Kidney glomerular epithelial cell (primary cell): ENCODE data around the gene RPL18A.

ENCODE experiments used
- DNase-seq: peaks from one replicate; lab custom pipeline; 2025; lab: John Stamatoyannopoulos, UW

The RPL18A gene

DNA sequence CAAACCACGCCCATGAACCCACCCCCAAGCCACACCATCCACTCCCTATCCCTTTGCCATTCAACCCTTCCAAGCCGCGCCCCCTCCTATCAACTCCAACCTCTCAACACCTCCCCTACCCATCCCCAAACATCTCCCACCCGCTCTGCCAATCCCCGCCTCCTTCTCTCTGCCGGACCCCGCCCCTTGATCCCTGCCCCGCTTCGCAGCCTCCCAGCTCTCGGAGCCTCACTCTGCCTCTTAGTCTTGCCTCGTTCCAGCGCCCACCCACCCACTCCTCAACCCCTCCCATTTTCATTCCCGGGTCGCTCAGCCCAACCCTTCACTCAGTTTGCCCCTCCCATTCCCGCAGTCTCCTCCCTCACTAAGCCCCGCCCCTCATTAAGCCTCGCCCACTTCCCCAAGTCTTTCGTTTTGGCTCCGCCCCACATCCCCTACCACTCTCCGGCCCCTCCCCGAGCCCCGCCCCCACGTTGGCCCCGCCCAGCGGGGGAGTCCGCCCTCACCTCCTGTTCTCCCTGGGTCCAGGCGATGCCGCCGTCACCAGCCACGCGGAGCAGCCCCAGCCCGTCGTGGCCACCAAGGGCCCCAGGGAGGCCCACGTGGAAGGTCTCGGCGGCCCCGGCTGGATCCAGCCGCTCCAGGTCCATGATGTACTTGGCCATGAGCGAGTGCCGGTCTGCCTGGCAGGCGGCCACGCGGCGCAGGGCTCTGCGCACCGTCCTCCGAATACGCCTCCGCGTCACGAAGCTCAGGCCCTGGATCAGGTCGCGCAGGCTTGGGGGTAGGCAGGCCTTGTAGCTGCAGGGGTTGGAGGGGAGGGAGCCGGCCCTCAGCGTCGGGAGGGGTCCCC lies 17.7 kb upstream of the RPL18A start:
- DNase-seq: peak; percentile 49

DNA sequence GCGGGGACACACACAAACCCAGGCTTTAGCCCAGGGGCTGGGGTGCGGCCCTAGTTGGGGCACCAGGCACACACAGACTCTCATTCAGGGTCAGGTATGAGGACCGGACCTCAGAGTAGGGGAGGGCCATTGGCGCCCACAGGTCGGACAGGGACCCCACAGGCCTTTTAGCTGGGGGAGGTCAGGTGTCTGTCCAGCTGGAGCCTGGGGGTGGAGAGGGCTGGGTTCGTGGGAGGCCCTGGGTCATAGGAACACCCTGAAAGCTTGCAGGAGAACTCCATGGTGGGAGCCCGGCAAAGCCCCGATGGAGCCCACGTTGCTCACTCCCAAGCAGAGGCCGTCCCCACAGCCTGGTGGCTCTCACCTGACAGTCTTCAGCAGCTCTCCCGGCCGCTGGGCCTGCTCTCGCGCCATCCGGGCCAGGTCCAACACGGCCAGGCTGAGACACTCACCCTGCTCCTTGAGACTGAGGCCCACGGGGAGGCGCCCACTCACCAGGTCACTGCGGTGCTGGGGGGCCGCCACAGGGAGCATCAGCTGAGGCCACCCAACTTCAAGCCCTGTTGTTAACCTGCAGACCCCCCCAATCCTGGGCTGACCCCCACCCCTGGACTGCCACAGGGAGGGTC lies 16.9 kb upstream of the RPL18A start:
- DNase-seq: no peak

DNA sequence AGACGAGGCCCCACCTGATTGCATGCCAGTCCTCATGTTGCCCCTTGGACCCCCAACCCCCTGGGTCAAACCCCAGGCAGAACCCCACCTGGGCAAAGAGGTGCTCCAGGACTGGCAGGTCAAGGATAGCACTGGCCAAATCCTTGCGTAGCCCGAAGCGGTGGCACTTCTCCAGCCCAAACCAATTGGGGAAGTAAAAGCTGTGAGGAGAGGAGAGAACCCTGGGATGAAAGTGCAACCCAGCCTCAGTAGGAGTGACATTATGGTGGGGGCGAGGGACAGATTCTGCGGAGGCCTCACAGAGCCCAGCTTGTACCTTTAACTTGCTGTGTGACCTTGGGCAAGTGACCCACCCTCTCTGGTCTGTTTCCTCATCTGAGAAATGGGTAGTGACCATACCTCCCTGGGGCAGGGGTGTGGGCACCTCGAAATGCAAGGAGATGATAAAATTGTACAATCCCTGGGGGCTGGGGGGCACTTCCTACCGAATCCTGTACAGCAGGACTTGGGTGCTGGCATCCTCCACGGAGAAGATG lies 16.4 kb upstream of the RPL18A start:
- no peak for DNase-seq

DNA sequence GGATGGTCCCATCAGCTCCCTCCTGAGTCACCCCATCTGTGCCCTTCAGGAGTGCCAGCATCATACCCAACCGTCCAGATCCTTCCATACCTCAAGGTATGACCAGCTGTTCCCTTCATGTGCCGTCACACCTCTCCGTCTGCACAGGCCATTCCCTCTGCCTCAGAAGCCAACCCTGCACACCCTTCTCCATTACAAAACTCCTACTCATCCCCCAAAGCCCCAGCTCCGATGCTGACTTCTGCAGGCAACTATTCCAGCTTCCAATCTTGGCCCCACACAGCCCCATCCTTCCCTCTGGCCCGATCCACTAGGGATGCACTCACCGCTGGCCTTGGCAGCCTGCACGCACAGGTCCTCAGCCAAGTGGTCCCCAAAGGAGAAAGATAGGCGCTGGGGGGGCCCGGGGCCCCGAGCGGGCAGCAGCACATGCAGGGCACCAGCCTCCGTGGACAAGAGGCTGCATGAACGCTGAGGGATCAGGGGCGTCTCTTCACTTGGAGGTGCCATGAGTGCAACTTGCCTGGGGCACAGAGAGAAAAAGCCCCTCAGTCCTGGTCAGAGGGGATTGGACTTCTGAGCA lies 15.7 kb upstream of the RPL18A start:
- no peak for DNase-seq

DNA sequence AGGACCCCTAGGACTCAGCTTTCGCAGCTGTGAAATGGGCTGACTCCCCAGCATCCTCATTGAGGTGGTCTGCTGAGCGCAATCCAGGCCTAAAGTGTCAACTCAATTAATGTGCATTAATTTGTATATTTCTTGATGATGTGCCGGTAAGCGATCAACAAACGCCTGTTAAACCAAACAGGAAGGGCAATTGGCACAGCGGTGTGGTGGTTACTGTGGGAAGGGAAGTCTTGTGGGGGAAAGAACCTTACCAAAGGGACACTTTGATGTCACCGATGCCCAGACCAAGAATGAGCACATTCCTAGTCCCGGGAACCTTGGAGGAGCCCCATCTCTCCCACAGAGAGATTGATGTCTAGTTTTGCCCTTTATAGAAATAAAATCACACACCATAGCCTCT lies 13.6 kb upstream of the RPL18A start:
- no peak for DNase-seq

DNA sequence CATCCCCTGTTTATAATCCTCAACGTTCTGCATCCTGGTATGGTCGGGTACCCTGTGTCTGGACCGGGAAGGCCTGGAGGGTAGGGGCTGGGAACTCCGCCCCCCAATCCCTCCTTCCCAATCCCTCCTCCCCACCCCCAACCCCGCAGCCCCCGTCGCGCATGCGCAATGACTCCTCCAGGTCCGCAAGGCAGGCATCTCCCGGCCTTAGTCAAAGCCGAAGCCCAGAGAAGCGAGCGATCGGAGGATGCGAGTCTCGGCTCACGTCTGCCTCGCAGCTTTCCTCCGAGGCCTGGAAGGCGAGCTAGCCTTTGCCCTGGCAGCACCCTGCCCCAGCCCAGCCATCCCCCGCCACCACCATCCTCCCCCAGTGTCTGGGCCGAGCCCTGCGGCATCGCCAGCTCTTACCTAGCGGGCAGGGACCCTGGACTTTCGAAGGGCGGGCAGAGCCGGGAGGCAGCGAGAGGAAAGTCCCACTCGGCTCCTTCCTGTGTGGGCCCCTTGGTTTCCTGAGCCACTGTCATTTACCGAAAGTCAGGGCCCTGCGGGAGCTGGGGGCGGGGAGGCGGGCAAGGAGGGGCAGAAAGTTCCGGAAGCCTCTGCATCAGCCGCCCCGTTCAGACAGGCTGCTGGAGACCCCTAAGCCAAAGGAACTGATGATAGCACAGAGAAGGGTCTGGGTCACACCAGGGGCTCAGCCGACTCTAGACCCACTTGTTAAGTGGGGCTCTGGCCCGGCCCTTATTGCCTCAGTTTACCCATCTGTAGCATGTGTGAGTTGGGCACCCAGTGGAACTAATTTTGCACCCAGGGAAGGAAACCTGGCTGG lies 12.0 kb upstream of the RPL18A start, which contains the start of gene JAK3:
TSS of gene JAK3 (minus strand) at position 445 of the 829 bp plus-strand sequence. CDS start 3,565 bp downstream, outside the sequence.
- DNase-seq: no peak

DNA sequence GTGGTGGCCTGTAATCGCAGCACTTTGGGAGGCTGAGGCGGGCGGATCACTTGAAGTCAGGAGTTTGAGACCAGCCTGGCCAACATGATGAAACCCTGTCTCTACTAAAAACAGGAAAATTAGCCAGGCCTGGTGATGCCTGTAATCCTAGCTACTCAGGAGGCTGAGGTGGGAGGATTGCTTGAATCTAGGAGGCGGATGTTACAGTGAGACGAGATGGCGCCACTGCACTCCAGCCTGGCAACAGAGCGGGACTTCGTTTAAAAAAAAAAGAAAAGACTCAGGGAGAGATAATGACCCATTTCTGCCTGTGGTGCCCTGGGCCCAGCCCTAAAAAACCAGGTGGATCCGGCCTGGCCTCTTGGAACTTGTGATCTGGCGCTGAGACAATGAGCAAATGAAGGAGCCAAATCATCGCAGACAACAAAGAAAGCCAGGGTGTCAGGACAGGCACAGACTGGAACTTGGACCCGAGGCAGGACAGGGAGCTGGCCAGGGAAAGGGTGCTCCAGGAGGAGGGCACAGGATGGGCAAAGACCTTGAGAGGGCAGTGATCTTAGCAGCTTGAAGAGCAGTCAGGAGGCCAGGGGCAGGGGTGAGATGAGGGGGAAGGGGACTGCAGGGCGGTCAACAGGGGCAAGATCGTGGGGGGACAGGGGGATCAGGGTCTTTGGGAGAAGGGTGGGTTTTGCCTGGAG lies 11.0 kb upstream of the RPL18A start:
- DNase-seq: no peak

DNA sequence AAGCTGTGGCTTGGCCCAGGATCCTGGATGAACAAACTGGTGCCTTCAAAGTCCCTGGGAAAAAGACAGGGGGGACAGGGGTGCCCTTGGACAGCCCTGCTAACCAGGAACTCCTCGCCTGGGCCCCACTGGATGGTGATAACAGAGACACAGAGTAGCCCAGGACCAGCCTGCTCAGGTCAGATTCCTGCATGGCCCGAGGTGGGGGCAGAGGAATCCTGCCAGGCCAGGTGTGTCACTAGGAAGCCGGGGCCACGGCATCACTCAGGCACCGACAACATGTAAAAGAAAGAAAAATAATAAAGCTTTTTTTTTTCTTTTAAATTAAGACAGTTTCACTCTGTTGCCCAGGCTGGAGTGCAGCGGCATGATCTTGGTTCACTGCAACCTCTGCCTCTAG lies 5.6 kb upstream of the RPL18A start:
- DNase-seq: no peak

DNA sequence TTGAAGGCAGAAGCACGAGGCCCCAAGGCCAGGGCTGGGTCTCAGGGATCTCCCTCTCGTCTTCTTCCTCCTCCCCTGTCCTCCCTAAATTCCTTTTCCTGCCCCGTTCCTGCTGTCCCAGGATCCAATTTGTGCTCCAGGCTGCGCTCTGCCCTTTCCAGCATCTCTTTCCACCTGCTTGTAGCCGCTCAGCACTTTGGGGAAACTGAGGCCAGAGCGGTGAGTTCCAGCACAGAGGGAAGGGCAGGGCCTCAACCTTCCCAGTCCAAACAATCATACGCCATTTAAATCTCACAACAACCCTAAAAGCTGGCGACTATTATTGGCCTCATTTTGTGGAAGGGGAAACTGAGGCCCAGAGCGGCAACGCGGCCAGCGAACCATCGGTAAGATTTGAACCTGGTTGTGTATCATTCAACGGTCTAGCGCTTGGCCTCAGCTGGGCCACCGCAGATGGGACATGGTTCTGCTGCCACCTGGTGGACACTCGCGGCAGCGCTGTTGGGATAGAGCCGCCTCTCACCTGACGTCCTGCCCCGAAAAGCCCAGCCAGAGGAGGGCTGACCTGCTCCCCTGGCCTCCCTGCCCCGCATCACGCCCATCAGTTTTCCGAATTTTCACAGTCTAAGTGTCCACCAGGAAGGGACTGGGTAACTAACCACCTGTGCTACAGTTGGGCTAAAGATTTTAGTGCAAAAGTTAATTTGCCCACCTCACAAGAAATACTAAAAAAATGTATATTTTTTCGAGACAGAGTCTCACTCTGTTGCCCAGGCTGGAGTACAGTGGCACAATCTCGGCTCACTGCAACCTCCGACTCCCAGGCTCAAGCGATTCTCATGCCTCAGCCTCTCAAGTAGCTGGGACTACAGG lies 4.2 kb upstream of the RPL18A start:
- peak; percentile 69 for DNase-seq

DNA sequence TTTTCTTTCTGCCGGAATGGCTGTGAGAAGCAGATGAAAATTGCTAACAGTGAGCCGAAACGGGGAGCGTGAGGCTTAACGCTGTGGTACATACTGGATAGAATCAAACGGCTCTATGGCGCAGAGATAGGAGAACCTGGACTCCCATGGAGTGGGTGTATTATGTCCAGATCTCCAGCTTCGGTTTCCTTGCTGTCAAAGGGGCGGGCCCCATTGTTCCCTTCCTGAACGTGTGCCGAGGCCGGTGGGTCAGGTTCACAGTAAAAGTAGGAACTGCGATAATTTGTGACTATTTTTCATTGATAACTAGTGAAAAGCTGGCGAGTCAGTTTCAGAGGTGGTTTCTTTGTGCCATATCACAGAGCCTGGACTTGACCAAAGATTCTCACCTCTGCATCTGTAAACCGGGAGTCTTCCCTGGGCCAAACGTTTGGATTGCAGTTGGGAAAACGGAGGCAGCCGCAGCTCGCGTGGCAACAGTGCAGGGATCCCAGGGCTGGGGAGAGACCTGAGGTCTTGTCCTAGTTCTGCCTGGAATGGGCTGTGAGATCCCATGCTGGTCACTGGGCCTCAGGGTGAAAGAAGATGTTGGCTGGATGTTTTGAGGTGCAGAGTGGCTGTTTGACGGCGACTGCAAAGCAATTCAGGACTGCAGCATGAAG lies 752 bp downstream of the RPL18A start:
- no peak for DNase-seq

DNA sequence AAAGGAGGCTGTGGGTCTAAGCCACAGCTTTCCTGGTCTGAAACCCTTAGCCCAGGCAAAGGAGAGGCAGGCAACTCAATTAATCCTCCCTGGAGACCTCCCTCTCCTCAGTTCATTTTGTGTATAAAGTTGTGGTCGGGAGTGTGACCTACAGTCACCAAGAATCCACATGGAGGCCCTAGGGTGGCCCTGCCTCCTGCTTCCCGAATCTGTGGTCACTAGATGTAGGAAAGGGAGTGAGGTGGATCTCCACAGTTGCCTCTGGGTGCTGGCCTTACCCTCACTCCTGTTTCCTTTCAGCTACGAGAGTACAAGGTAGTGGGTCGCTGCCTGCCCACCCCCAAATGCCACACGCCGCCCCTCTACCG lies 1.3 kb downstream of the RPL18A start:
- DNase-seq: no peak

DNA sequence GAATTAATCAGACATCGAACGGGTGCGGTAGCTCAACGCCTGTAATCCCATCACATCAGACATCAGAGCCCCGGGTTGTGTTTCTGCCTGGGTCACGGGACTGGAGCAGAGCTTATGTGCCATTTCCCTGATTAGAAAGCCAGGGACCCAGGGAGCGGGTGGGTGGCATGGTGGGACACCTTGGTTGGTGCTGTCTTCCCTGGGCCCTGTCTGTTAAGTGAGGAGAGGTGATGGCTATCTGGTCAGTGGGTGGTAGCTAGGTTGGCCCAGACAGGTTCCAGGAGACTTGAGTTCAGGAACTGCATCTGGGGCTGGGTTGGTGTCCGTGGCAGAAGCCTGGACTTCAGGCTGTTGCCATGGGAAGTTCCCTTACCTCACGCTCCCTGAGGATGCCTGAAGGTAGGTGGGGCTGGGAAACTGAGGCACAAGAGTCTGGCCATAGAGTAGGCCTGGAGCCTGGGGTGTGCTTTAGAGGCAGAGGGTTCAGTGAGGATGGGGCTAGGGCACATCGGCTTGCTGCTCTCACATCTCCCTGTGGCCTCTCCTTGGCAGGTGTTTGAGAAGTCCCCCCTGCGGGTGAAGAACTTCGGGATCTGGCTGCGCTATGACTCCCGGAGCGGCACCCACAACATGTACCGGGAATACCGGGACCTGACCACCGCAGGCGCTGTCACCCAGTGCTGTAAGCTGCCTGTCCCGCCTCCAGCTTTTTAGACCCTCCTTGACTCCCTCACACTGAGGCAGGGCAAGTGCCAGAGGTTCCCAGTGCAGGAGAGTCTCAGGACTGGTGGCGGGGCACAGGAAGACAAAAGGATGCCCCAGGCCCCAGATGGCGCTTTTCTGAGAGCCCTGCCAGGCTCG lies 2.1 kb downstream of the RPL18A start:
- DNase-seq: no peak

DNA sequence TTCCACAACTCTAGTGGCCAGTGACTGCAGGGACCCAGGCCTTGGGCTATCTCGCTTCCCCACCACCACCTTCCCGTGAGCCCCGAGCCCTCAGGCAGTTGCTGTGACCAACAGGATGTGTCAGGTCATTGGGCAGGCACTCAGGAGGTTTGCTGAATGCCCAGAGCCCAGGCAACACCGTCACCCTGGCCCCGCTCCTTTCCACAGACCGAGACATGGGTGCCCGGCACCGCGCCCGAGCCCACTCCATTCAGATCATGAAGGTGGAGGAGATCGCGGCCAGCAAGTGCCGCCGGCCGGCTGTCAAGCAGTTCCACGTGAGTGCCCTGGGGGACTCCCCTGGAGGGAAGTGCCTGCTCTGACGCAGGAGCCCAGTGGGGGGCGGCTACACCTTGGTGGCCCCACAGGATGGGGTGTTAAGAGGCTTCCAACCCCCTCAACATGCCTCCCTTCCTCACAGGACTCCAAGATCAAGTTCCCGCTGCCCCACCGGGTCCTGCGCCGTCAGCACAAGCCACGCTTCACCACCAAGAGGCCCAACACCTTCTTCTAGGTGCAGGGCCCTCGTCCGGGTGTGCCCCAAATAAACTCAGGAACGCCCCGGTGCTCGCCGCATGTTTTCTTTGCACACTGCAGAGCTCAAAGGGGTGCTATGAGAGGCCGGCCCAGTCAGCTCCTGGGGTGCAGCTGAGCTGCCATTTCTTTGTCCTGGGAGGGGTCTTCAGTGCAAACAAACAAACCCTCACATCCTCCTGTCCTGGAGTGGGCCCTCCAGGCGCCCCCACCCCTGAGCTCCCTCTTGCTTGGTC lies 3.2 kb downstream of the RPL18A start:
- DNase-seq: no peak

DNA sequence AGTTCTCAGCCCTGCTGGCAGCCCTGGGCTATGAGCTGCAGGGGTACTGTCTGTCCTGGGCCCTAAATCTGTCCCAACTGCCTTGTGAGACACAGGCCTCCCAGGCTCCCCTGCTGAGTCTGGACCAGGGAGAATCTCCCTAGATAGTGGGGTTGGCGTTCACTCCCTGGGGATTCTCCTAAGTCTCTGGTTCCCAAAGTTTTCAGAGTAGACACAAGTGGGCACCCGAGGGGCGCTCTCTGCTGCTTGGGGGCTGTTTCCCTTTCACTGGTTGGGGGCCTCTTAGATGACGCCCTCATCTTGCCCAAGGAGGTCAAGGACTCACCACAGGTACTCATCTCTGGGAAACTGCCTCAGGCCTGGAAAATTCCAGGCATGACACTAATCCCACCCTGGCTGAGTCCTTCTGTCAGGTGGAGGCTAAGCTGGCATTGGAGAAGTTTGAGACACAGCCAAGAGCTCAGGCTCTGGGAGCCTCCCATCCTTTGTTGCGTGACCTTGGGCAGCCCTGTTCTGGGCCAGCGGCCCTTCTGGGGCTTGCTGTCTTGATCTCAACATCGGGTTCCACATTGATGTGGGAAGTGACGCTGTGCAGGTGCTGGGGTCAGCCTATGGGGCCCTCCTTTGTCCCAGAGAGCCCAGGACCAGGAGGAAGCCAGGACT lies 3.9 kb downstream of the RPL18A start:
- DNase-seq: no peak

DNA sequence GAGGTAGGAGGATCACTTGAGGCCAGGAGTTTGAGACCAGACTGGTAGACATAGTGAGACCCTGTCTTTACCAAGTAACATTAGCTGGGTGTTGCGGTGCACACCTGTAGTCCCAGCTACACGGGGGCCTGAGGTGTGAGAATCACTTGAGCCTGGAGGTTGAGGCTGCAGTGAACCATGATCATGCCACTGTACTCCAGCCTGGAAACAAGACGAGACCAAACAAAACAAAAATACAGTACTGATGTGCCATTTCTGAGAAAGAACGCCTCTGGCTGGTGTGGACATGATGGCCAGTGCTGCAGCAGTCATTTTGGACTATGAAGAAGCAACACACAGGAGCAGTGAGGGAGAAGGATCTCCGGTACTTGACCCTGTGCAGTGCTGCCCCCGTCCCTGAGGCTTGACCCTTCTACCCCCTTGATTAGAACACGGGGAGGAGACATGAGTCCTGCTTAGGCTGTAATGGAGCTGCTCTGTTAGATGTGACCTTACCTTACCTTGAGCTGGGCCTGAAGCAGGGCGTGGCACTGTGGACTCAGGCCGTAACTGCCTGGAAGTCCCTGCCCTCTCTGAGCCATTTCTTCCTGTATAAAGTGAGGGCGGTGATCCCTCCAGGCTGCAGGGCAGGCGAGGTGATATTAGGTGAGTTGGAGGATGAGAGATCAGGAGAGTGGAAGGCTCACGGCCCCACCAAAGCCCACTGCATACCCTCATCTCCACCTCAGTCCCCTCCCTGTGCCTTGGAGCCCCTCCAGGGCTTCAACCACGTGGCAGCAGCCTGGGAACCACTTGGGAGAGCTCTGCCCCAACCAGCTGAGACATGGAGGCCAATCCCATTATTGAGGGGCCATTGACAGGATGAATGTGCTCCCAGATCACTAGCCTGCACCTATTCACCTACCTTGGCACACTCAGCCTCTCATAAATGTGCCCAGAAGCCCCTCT lies 5.9 kb downstream of the RPL18A start:
- DNase-seq: no peak

DNA sequence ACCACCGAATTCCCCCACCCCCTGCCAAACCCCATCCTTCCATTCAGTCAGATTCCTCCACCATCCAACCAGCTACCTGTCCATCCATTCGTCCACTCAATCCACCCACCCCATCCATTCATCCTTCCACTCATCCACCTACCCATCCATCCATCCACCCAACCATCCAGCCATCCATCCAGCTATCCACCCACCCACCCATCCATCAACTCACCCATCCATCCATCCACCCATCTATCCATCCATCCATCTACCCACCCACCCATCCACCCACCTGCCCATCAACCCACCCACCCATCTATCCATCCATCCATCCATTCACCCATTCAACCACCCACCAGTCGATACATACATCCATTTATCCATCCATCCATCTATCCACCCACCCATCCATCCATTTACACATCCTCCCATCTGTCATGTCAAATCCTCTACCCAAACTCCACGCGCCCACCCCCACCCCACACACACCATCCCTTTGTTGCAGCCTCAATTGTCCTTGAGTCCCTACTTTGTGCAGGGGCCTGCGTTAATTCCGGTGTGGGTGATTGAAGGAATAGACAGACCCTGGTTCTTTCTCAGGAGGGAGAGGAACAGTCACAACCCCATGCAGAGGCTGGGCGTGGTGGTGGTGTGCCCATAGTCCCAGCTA lies 6.7 kb downstream of the RPL18A start:
- DNase-seq: no peak
